ENCODE data around the gene ABI3. TPM values are rescaled to one million over a fixed set of nuclear protein-coding genes. Genes with fewer than 3 reads are reported as not detected.
A peak's percentile ranks its signal among the peaks of the same experiment; 100 is the strongest.

Gene ABI3
- total and polyA plus RNA-seq, 9 of the 15 experiments (the other 6 are each of a cell fraction or from before 2014, with no cell fraction given): not detected

DNA sequence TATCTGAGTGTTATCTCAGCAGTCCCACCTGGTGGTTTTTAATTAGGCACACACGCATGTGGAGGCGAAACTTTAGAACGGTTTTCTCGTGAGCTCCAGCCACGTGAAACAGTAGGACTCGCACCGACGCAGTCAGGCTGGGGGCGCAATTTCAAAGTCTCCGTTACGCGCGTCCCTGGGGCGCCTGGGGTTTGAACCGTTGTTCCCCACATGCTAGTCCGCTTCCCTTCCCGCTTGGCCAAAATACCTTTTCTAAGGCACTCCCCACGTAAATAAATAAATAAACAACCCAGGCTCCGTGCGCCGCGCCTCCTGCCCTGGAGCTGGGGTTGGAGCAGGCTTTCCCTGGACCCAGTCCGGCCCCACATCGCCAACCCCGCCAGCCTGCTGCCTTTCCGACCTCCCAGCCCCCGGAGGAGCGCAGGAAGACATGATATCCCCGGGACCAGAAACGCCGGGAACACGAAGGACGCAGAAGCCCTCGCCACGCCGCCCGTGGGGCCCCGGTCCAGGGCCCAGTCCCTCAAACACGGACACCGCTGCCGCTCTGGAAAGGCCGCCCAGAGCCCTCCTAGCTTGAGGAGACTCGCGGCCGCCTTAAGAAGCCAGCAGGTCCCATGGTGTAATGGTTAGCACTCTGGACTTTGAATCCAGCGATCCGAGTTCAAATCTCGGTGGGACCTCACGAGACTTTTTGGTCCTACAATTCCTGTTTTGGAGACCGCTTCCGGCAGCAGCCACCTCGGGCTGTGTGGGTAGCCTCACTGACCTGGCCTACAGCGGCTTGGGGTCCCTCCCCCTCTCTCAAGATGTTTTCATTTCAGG, 18.4 kb upstream of the ABI3 start (continued):
- TF ChIP-seq, protein P1, sequence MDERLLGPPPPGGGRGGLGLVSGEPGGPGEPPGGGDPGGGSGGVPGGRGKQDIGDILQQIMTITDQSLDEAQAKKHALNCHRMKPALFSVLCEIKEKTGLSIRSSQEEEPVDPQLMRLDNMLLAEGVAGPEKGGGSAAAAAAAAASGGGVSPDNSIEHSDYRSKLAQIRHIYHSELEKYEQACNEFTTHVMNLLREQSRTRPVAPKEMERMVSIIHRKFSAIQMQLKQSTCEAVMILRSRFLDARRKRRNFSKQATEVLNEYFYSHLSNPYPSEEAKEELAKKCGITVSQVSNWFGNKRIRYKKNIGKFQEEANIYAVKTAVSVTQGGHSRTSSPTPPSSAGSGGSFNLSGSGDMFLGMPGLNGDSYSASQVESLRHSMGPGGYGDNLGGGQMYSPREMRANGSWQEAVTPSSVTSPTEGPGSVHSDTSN (CRISPR knock-in tag; IDR thresholded peaks at IDR 0.05; ENCODE audit: low read depth): no peak
- TF ChIP-seq, protein P1 (tag; conservative IDR thresholded peaks at IDR 0.05; ENCODE audit: low read depth): no peak
- 0 out of 4 replicates have a peak, but pooled peaks have one; percentile 45 to 58 for TF ChIP-seq UBTF (IDR thresholded peaks at IDR 0.05; ENCODE audit: borderline replicate concordance in 1 of 2, low read depth in 2 of 2, low read length in 2 of 2)
- peak; percentile 44; the same call in 1 of the 2 replicates for TF ChIP-seq RAD51 (IDR thresholded peaks at IDR 0.05; ENCODE audit: borderline replicate concordance, low read depth)
- TF ChIP-seq FOXJ2 (tag; IDR thresholded peaks at IDR 0.05): peak; percentile 25; the same call in 1 of the 2 replicates
- no peak for TF ChIP-seq HMG20A (CRISPR knock-in tag; conservative IDR thresholded peaks at IDR 0.05)
- peak; percentile 88 for TF ChIP-seq HNRNPUL1 (IDR thresholded peaks at IDR 0.05; ENCODE audit: low read length)
- no peak for TF ChIP-seq ZNF778 (CRISPR knock-in tag; IDR thresholded peaks at IDR 0.05)
- no peak for TF ChIP-seq ZNF143 (CRISPR knock-in tag; IDR thresholded peaks at IDR 0.05)
- peak; percentile 81; the same call in 1 of the 2 replicates for TF ChIP-seq MTA1 (IDR thresholded peaks at IDR 0.05; ENCODE audit: borderline replicate concordance)
- TF ChIP-seq KLF6 (CRISPR knock-in tag; IDR thresholded peaks at IDR 0.05; ENCODE audit: borderline replicate concordance): peak; percentile 15; the same call in 1 of the 2 replicates
- TF ChIP-seq PTTG1 (tag; IDR thresholded peaks at IDR 0.05; ENCODE audit: low read depth): no peak
- peak; percentile 91 for TF ChIP-seq ETV1 (tag; conservative IDR thresholded peaks at IDR 0.05; ENCODE audit: low read depth)
- no peak; the same call in 1 of the 2 replicates for TF ChIP-seq NR2C2 (CRISPR knock-in tag; IDR thresholded peaks at IDR 0.05)
- peak; percentile 63 for TF ChIP-seq NR2C2 (tag; IDR thresholded peaks at IDR 0.05)
- no peak for TF ChIP-seq HINFP (tag; conservative IDR thresholded peaks at IDR 0.05; ENCODE audit: low read depth)
- TF ChIP-seq, protein P2, sequence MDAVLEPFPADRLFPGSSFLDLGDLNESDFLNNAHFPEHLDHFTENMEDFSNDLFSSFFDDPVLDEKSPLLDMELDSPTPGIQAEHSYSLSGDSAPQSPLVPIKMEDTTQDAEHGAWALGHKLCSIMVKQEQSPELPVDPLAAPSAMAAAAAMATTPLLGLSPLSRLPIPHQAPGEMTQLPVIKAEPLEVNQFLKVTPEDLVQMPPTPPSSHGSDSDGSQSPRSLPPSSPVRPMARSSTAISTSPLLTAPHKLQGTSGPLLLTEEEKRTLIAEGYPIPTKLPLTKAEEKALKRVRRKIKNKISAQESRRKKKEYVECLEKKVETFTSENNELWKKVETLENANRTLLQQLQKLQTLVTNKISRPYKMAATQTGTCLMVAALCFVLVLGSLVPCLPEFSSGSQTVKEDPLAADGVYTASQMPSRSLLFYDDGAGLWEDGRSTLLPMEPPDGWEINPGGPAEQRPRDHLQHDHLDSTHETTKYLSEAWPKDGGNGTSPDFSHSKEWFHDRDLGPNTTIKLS (IDR thresholded peaks at IDR 0.05; ENCODE audit: borderline replicate concordance, low read depth): peak; percentile 81

Measured in K562 (cell line).